ENCODE data around the gene FAM78A. TPM values are rescaled to one million over a fixed set of nuclear protein-coding genes. Genes with fewer than 3 reads are reported as not detected.

FAM78A gene
- polyA plus RNA-seq, 3 donors: 6.4 to 40.6 (median 7.2) TPM

DNA sequence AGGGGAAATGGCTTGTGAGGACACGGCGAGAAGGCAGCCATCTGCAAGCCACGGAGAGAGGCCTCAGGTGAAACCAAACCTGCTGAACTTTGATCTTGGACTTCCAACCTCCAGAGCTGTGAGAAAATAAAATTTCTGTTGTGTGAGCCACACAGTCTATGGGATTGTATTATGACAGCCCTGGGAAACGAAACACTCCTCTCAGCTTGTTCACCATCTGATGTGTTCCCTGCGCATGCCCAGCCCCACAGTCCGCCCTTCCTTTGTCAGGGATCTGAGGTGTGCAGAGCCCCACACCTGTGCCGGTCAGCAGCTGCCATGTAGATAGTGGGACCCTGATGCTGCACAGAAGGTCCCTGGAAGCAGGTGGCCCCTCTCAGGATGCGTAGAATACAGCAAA lies 47.3 kb upstream of the FAM78A start:
- H3K27me3 Mint-ChIP-seq (ENCODE audit: low read depth in 3 of 3): peaks cover 0 to 3% (median 3%) of the 10 kb centered on the region in 3 donors
- peaks cover 0 to 10% (median 0%) of the 10 kb centered on the region in 7 donors for H3K9me3 Mint-ChIP-seq
- H3K27ac Mint-ChIP-seq: no peak overlapping the region
- Histone ChIP-seq H3K79me2 (ENCODE audit: insufficient read depth, low read length) (no peaks in the 10 kb centered on the region), H3K4me3 (replicated peaks in 1 of 3; ENCODE audit: low read depth in 2 of 3, low read length in 3 of 3) (no peak overlapping the region), H3K4me2 (replicated peaks; ENCODE audit: extremely low read depth, low read length, poor library complexity, severe bottlenecking) (no peak overlapping the region), H3K27me3 (ENCODE audit: control insufficient read depth in 2 of 2, insufficient read depth in 2 of 2, low read length in 2 of 2) (no peaks in the 10 kb centered on the region), H3K9me3 (replicated peaks in 1 of 2; ENCODE audit: control insufficient read depth in 1 of 2, insufficient read depth in 1 of 2, low read length in 2 of 2) (no peaks in the 10 kb centered on the region), H3K36me3 (replicated peaks in 1 of 2; ENCODE audit: control insufficient read depth in 1 of 2, insufficient read depth in 2 of 2, low read length in 2 of 2) (no peaks in the 10 kb centered on the region), H4K20me1 (ENCODE audit: insufficient read depth, low read length) (no peaks in the 10 kb centered on the region), H3K4me1 (ENCODE audit: control insufficient read depth in 1 of 2, insufficient read depth in 2 of 2, low read length in 2 of 2) (no peaks in the 10 kb centered on the region), H3K9ac (ENCODE audit: insufficient read depth, low read length, poor library complexity, severe bottlenecking) (peak overlapping the region; percentile 6), H2AFZ (ENCODE audit: insufficient read depth, low read depth, low read length, poor library complexity, severe bottlenecking) (no peak overlapping the region), H3K27ac (ENCODE audit: low read depth in 1 of 2, low read length in 2 of 2) (no peak overlapping the region)
- intact Hi-C loops (cut with micrococcal nuclease): no loop called here
- DNase-seq: no peak
- no peak overlapping the region for H3K4me3 Mint-ChIP-seq
- no peaks in the 10 kb centered on the region for H3K36me3 Mint-ChIP-seq
- TF ChIP-seq, protein P1, sequence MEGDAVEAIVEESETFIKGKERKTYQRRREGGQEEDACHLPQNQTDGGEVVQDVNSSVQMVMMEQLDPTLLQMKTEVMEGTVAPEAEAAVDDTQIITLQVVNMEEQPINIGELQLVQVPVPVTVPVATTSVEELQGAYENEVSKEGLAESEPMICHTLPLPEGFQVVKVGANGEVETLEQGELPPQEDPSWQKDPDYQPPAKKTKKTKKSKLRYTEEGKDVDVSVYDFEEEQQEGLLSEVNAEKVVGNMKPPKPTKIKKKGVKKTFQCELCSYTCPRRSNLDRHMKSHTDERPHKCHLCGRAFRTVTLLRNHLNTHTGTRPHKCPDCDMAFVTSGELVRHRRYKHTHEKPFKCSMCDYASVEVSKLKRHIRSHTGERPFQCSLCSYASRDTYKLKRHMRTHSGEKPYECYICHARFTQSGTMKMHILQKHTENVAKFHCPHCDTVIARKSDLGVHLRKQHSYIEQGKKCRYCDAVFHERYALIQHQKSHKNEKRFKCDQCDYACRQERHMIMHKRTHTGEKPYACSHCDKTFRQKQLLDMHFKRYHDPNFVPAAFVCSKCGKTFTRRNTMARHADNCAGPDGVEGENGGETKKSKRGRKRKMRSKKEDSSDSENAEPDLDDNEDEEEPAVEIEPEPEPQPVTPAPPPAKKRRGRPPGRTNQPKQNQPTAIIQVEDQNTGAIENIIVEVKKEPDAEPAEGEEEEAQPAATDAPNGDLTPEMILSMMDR (IDR thresholded peaks at IDR 0.05): no peak
- H3K4me1 Mint-ChIP-seq: no peaks in the 10 kb centered on the region
- WGBS (ENCODE audit: insufficient coverage): 96% methylated on average over 6 of the region's 8 CpGs

DNA sequence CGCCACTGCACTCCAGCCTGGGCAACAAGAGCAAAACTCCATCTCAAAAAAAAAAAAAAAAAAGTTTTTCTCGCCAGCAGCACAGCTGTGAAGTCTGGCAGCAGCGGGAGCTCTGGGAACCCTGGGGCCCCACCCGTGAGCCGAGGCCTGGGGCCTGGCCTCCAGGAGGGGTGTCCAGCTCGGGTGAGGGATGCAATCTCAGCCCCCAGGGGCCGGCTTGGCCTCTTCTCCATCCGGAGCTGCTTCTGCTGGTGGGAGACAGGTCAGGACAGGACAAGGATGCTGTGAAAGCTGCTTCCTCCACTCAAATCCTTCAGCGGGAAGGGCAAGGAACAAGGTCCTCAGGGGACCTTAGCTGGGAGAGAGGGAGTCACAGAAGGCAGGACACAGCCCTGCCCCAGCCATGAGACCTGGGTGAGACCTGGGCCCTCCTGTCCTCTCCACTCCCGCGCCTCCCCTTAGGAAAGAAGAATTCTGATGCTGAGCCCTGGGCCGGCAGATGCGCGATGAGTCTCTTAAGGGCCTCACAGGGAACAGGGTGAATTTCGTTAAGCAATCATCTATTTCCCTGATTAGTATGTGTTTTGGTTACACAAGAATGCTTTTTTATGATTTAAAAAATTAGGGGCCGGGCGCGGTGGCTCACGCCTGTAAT lies 43.8 kb upstream of the FAM78A start:
- Histone ChIP-seq H3K9me3 (replicated peaks in 1 of 2; ENCODE audit: control insufficient read depth in 1 of 2, insufficient read depth in 1 of 2, low read length in 2 of 2) (no peaks in the 10 kb centered on the region), H3K4me2 (replicated peaks; ENCODE audit: extremely low read depth, low read length, poor library complexity, severe bottlenecking) (no peak overlapping the region), H3K36me3 (replicated peaks in 1 of 2; ENCODE audit: control insufficient read depth in 1 of 2, insufficient read depth in 2 of 2, low read length in 2 of 2) (no peaks in the 10 kb centered on the region), H4K20me1 (ENCODE audit: insufficient read depth, low read length) (no peaks in the 10 kb centered on the region), H3K27ac (ENCODE audit: low read depth in 1 of 2, low read length in 2 of 2) (no peak overlapping the region), H3K4me1 (ENCODE audit: control insufficient read depth in 1 of 2, insufficient read depth in 2 of 2, low read length in 2 of 2) (no peaks in the 10 kb centered on the region), H3K9ac (ENCODE audit: insufficient read depth, low read length, poor library complexity, severe bottlenecking) (no peak overlapping the region), H3K27me3 (ENCODE audit: control insufficient read depth in 2 of 2, insufficient read depth in 2 of 2, low read length in 2 of 2) (no peaks in the 10 kb centered on the region), H3K79me2 (ENCODE audit: insufficient read depth, low read length) (no peaks in the 10 kb centered on the region), H3K4me3 (replicated peaks in 1 of 3; ENCODE audit: low read depth in 2 of 3, low read length in 3 of 3) (no peak overlapping the region), H2AFZ (ENCODE audit: insufficient read depth, low read depth, low read length, poor library complexity, severe bottlenecking) (no peak overlapping the region)
- Mint-ChIP-seq H3K27me3 (ENCODE audit: low read depth in 3 of 3) (peaks cover 0 to 4% (median 1%) of the 10 kb centered on the region in 3 donors), H3K4me3 (no peak overlapping the region), H3K9me3 (peaks cover 0 to 3% (median 0%) of the 10 kb centered on the region in 7 donors), H3K4me1 (no peaks in the 10 kb centered on the region), H3K27ac (no peak overlapping the region), H3K36me3 (no peaks in the 10 kb centered on the region)
- 92% methylated on average over 12 of the region's 19 CpGs for WGBS (ENCODE audit: insufficient coverage)
- DNase-seq: no peak
- TF ChIP-seq, protein P1 (IDR thresholded peaks at IDR 0.05): no peak
- intact Hi-C loops (cut with micrococcal nuclease): no loop called here
